GM18507 (cell line): ENCODE data around the gene NID2.
A peak's percentile ranks its signal among the peaks of the same experiment; 100 is the strongest.

Experiments used
- DNase-seq: peaks from one replicate; pipeline ENCODE4 v3.0.0; 2011; ENCODE audit warnings: low read depth; ENCODE audit not compliant: insufficient read length; ENCODE audit errors: extremely low spot score
- FAIRE-seq: peaks from 2 replicates; lab custom pipeline; 2011; peaks lifted over from hg19 to GRCh38; lab: Jason Lieb, UNC

The NID2 gene

GRCh38 chr14:52068615-52069306 lies at the start of gene NID2:
Gene NID2 (minus strand): TSS chr14:52069059. CDS start chr14:52068994, 65 bp downstream.
- peak; percentile 7 for DNase-seq
- FAIRE-seq = no peak

- DNase-seq = no peak
- FAIRE-seq = no peak
Observed at GRCh38 chr14:52117111-52117832, 48.4 kb upstream of the NID2 start.

GRCh38 chr14:52115286-52115685 lies 46.4 kb upstream of the NID2 start:
- no peak for FAIRE-seq
- no peak for DNase-seq

- FAIRE-seq = no peak
- no peak for DNase-seq
Observed at GRCh38 chr14:52112336-52113018, 43.6 kb upstream of the NID2 start.

- no peak for DNase-seq
Observed at GRCh38 chr14:52111583-52111982, 42.7 kb upstream of the NID2 start.

GRCh38 chr14:52110441-52111086 lies 41.7 kb upstream of the NID2 start:
- no peak for DNase-seq
- no peak for FAIRE-seq

More at GRCh38 chr14:52111583-52111982, 42.7 kb upstream of the NID2 start:
- FAIRE-seq = no peak

GRCh38 chr14:52108823-52109222 lies 40.0 kb upstream of the NID2 start:
- DNase-seq (no peak), FAIRE-seq (no peak)

- DNase-seq = no peak
- no peak for FAIRE-seq
Observed at GRCh38 chr14:52106840-52107239, 38.0 kb upstream of the NID2 start.

GRCh38 chr14:52103416-52103815 lies 34.6 kb upstream of the NID2 start:
- DNase-seq = no peak
- no peak for FAIRE-seq

- FAIRE-seq (no peak), DNase-seq (no peak)
Observed at GRCh38 chr14:52095794-52096193, 26.9 kb upstream of the NID2 start.

GRCh38 chr14:52095336-52095735 lies 26.5 kb upstream of the NID2 start:
- no peak for DNase-seq
- no peak for FAIRE-seq

- FAIRE-seq (no peak), DNase-seq (no peak)
Observed at GRCh38 chr14:52094546-52095271, 25.9 kb upstream of the NID2 start.

- FAIRE-seq = no peak
Observed at GRCh38 chr14:52091928-52092327, 23.1 kb upstream of the NID2 start.

GRCh38 chr14:52090936-52091335 lies 22.1 kb upstream of the NID2 start:
- no peak for FAIRE-seq

More at GRCh38 chr14:52091928-52092327, 23.1 kb upstream of the NID2 start:
- DNase-seq = no peak

GRCh38 chr14:52089218-52089617 lies 20.4 kb upstream of the NID2 start:
- DNase-seq (no peak), FAIRE-seq (no peak)

More at GRCh38 chr14:52090936-52091335, 22.1 kb upstream of the NID2 start:
- DNase-seq = no peak

GRCh38 chr14:52086711-52087110 lies 17.9 kb upstream of the NID2 start:
- no peak for FAIRE-seq
- DNase-seq = no peak

- no peak for FAIRE-seq
- no peak for DNase-seq
Observed at GRCh38 chr14:52082903-52083302, 14.0 kb upstream of the NID2 start.

GRCh38 chr14:52081964-52082363 lies 13.1 kb upstream of the NID2 start:
- DNase-seq (no peak), FAIRE-seq (no peak)
